Right lobe of liver (tissue), 6 donors: ENCODE data around the gene DNAJC10. TPM values are rescaled to one million over a fixed set of nuclear protein-coding genes. Genes with fewer than 3 reads are reported as not detected.

ENCODE experiments used
- ATAC-seq, 4 donors: fragments of 200-7000 bp; cut with Tn5 transposase; one replicate each; pipeline ENCODE4 v1.9.1; 2020; ENCODE audit warnings: mild to moderate bottlenecking in 4 of 4, moderate library complexity in 4 of 4
- DNase-seq, 3 donors: peaks; one replicate each; pipeline ENCODE4 v3.0.0-alpha.2; 2020
- H3K27ac ChIP-seq, 3 donors: fragments of 200-600 bp; one replicate each; pipeline ENCODE4 v1.8.0; 2022
- H3K27me3 ChIP-seq, 2 donors: fragments of 200-600 bp; one replicate each; pipeline ENCODE4 v1.8.0; 2022
- H3K36me3 ChIP-seq, 4 donors: fragments of 200-600 bp; sonication (generic) in 1 of 4; one replicate each; pipeline versions ENCODE4 v1.5.1 to v1.8.0; 2017 to 2022; ENCODE audit warnings: control low read depth in 1 of 4
- H3K4me1 ChIP-seq, 4 donors: fragments of 200-600 bp; sonication (generic) in 1 of 4; one replicate each; pipeline versions ENCODE4 v1.5.1 to v1.8.0; 2017 to 2022; ENCODE audit warnings: control low read depth in 1 of 4
- H3K4me3 ChIP-seq, 3 donors: fragments of 200-600 bp; one replicate each; pipeline ENCODE4 v1.8.0; 2022
- H3K9me3 ChIP-seq, 4 donors: fragments of 200-600 bp; sonication (generic) in 1 of 4; one replicate each; pipeline versions ENCODE4 v1.5.1 to v1.8.0; 2017 to 2022; ENCODE audit warnings: control low read depth in 1 of 4
- POLR2A ChIP-seq: fragments of 450-650 bp; IDR thresholded peaks from one replicate; pipeline ENCODE4 v1.6.1; 2017; ENCODE audit warnings: antibody characterized with exemption, mild to moderate bottlenecking
- WGBS: methylation state at CpG from one replicate; pipeline ENCODE4 v1.1.6; 2018; ENCODE audit warnings: low coverage, low lambda C conversion rate; ENCODE audit not compliant: insufficient coverage; ENCODE audit errors: missing lambda C conversion rate; 5-methylcytosine and 5-hydroxymethylcytosine counted together
- intact Hi-C, 2 donors: fragments of 100-400 bp; cut with DNase I; formaldehyde crosslinking; loops; one replicate each; pipeline versions ENCODE4 v1.11.2 to v1.14.1; 2022
- total RNA-seq, 6 experiments: library from RNA; depleted of rRNA in 2 of 6; stranded (reverse); fragments of >200 nt in 2 of 6; fragmentation: NEBNext Ultra II Directional in 3 of 6; extraction: Animal tissue kit (Norgen Biotek cat#: 25700) in 3 of 6; gene quantifications; one replicate each; pipeline versions ENCODE4 v1.1.0 to v1.2.4, GENCODE V29; 2016 to 2023
- TF ChIP-seq, protein P1 (sequence below), 4 donors: fragments of 200-600 bp in 3 of 4; fragments of 450-650 bp in 1 of 4; IDR thresholded peaks; one replicate each; pipeline versions ENCODE4 v1.5.1 to v1.8.0; 2016 to 2022; ENCODE audit warnings: antibody characterized with exemption in 4 of 4, mild to moderate bottlenecking in 2 of 4
- donor health status: DM: no; HTN: yes; CAD: no.
- donor health status: DM: no; HTN: no; CAD: no.
- donor health status: DM: no; HTN: no; CAD: no.
- donor health status: DM: no; HTN: yes; CAD: no.
- donor health status: DM: no; HTN: yes; CAD: no.

Gene DNAJC10
- total RNA-seq, 6 experiments from 2014 or later, result 26.1 to 37.7 (median 33.0) TPM

DNA sequence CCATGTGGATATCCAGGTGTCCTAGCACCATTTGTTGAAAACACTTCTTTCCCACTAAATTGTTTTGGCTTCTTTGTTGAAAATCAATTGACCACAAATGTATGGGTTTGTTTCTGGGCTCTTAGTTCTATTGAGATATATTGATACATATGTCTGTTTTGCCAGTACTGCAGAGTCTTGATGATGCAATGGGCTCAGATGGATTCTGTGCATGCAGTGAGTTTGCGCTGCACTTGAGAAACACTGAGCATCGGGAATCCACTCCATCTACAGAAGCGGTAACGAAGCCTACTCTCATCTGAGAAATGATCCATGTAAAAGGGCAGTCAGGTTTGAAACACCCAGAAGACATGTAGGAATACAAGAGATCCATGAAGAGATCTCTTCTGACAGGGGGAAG is 21.9 kb upstream of the DNAJC10 start:
- no peak overlapping the region for H3K4me3 ChIP-seq
- ATAC-seq, result no peak
- TF ChIP-seq, protein P1, sequence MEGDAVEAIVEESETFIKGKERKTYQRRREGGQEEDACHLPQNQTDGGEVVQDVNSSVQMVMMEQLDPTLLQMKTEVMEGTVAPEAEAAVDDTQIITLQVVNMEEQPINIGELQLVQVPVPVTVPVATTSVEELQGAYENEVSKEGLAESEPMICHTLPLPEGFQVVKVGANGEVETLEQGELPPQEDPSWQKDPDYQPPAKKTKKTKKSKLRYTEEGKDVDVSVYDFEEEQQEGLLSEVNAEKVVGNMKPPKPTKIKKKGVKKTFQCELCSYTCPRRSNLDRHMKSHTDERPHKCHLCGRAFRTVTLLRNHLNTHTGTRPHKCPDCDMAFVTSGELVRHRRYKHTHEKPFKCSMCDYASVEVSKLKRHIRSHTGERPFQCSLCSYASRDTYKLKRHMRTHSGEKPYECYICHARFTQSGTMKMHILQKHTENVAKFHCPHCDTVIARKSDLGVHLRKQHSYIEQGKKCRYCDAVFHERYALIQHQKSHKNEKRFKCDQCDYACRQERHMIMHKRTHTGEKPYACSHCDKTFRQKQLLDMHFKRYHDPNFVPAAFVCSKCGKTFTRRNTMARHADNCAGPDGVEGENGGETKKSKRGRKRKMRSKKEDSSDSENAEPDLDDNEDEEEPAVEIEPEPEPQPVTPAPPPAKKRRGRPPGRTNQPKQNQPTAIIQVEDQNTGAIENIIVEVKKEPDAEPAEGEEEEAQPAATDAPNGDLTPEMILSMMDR (IDR thresholded peaks at IDR 0.05), result no peak
- TF ChIP-seq POLR2A, result no peak
- H3K9me3 ChIP-seq, result no peaks in the 10 kb centered on the region
- no peak for DNase-seq
- no peaks in the 10 kb centered on the region for H3K36me3 ChIP-seq
- 89% methylated on average over 4 of the region's 4 CpGs for WGBS
- no peaks in the 10 kb centered on the region for H3K4me1 ChIP-seq
- intact Hi-C loops, result no loop called here
- no peak overlapping the region for H3K27ac ChIP-seq
- no peaks in the 10 kb centered on the region for H3K27me3 ChIP-seq

DNA sequence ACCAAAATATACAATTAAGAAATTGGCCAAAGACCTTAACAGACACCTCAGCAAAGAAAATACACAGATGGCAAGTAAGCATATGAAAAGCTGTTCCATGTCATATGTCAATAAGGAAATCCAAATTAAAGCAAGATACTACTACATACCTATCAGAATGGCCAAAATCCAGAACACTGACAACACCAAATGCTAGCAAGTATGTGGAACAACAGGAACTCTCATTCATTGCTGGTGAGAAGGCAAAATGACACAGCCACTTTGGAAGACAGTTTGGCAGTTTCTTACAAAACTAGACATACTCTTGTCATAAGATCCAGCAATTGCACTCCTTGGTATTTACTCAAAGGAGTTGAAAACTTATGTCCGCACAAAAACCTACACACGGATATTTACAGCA is 20.3 kb upstream of the DNAJC10 start:
- DNase-seq (no peak), ATAC-seq (no peak)
- H3K27ac ChIP-seq, result no peak overlapping the region
- H3K4me1 ChIP-seq, result no peaks in the 10 kb centered on the region
- no peak for TF ChIP-seq POLR2A
- TF ChIP-seq, protein P1 (IDR thresholded peaks at IDR 0.05), result no peak
- H3K9me3 ChIP-seq, result no peaks in the 10 kb centered on the region
- H3K36me3 ChIP-seq, result no peaks in the 10 kb centered on the region
- intact Hi-C loops, result no loop called here
- 93% methylated on average over 2 of the region's 2 CpGs for WGBS
- H3K4me3 ChIP-seq, result no peak overlapping the region
- no peaks in the 10 kb centered on the region for H3K27me3 ChIP-seq

DNA sequence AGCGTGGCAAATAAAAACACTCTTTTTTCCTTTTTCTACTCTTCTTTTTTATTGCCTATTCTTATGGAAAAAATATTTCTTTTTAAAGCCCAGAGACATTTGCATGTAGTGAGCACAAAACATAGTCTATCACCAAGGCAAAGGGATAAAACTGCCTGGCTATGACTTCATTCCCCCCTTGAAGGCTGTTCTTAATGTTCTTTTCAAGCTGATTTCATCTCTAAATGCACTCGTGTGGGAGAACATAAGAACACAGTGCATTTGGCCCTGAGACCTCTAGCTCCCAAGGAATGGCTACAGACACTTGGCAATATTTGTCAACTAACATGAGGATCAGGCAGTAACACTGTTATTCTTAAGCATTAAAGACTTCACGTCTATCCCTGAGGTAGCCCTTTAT is 17.4 kb upstream of the DNAJC10 start:
- no peaks in the 10 kb centered on the region for H3K36me3 ChIP-seq
- no peak overlapping the region for H3K27ac ChIP-seq
- no peak for TF ChIP-seq POLR2A
- TF ChIP-seq, protein P1 (IDR thresholded peaks at IDR 0.05), result no peak
- no peaks in the 10 kb centered on the region for H3K4me1 ChIP-seq
- DNase-seq (no peak), ATAC-seq (no peak)
- no peak overlapping the region for H3K4me3 ChIP-seq
- H3K9me3 ChIP-seq, result no peaks in the 10 kb centered on the region
- no peaks in the 10 kb centered on the region for H3K27me3 ChIP-seq
- intact Hi-C loops, result no loop called here
- 49% methylated on average over 3 of the region's 3 CpGs for WGBS

DNA sequence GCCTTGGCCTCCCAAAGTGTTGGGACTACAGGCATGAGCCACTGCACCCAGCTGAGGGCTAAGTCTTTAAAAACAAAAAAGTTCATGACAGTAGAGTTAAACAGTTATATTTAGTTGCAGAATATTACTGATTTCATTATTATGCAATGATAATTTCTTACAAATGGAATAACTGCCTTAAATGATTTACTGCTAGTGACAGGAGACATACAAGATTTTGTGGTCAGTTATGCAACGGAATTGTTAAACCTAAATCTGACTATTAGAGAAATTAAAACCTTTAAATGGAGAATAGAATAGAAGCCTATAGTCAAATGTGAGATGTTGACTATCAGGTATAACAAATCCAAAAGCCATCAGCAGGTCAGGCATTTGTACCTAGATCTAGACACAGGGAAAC is 10.3 kb upstream of the DNAJC10 start:
- Histone ChIP-seq H3K36me3 (no peaks in the 10 kb centered on the region), H3K4me1 (no peaks in the 10 kb centered on the region), H3K27ac (no peak overlapping the region), H3K9me3 (no peaks in the 10 kb centered on the region), H3K4me3 (no peak overlapping the region), H3K27me3 (no peaks in the 10 kb centered on the region)
- intact Hi-C loops, result no loop called here
- TF ChIP-seq, protein P1 (IDR thresholded peaks at IDR 0.05), result no peak
- TF ChIP-seq POLR2A, result no peak
- DNase-seq (no peak), ATAC-seq (no peak)
- WGBS, result 31% methylated on average over 1 of the region's 1 CpG

DNA sequence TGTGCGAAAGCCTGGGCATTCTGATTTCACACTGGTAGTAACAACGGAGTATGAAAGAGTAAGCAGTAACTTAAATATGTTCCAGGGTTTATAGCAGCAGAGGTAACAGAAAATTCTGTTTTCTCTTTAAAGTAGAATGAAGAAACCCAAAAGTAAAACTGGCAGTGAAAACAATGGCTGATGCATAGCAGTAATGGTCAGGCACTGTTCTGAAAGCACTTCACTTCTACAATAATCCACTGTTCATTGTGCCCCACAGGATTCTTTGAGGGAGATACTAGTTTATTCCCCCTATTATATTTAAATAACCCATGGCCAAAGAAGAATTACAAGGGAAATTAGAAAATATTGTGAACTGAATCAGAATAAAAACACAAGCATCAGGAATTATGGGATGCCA is 9.3 kb upstream of the DNAJC10 start:
- no peaks in the 10 kb centered on the region for H3K27me3 ChIP-seq
- no peaks in the 10 kb centered on the region for H3K4me1 ChIP-seq
- no peak overlapping the region for H3K27ac ChIP-seq
- H3K4me3 ChIP-seq, result no peak overlapping the region
- DNase-seq, result no peak
- TF ChIP-seq, protein P1 (IDR thresholded peaks at IDR 0.05), result no peak
- no peak for TF ChIP-seq POLR2A
- H3K9me3 ChIP-seq, result no peaks in the 10 kb centered on the region
- ATAC-seq, result no peak
- intact Hi-C loops, result no loop called here
- no peaks in the 10 kb centered on the region for H3K36me3 ChIP-seq
- WGBS, result 84% methylated on average over 2 of the region's 2 CpGs
